Measurements from ENCODE around the gene ROGDI. TPM values are rescaled to one million over a fixed set of nuclear protein-coding genes. Genes with fewer than 3 reads are reported as not detected.
A peak's percentile ranks its signal among the peaks of the same experiment; 100 is the strongest.

ROGDI gene
- total and polyA plus RNA-seq, 9 of the 15 experiments (the other 6 are each of a cell fraction or from before 2014, with no cell fraction given) = 0.97 to 37.3 (median 16.5) TPM

GRCh38 chr16:4771646-4772045, 30.8 kb downstream of the ROGDI start:
- intact Hi-C loops (cut with micrococcal nuclease) (no loop called here), in situ Hi-C loops (cut with MboI) (no loop called here)
- H3K36me3 ChIP-seq (ENCODE audit: control insufficient read depth, insufficient read depth, low read length) = no peaks in the 10 kb centered on the region
- CTCF ChIA-PET (ENCODE audit: low intra/inter-chr PET ratio) = no interaction called here
- H2AFZ ChIP-seq (ENCODE audit: low read depth, low read length) = no peak overlapping the region
- H3K9ac ChIP-seq (ENCODE audit: insufficient read depth in 1 of 2, low read depth in 2 of 2, low read length in 2 of 2) = no peak overlapping the region
- no TSS peak for BruUV-seq (replicated peaks)
- no peaks in the 10 kb centered on the region for H3K27me3 ChIP-seq (ENCODE audit: control insufficient read depth in 2 of 2, insufficient read depth in 2 of 2, low read length in 2 of 2)
- H3K4me1 ChIP-seq (replicated peaks in 1 of 2; ENCODE audit: control insufficient read depth in 2 of 2, insufficient read depth in 2 of 2, low read length in 2 of 2) = peaks cover 16 to 30% of the 10 kb centered on the region in 2 experiments
- H3K79me2 ChIP-seq (ENCODE audit: control insufficient read depth, insufficient read depth, low read length) = peaks cover 4% of the 10 kb centered on the region
- DNase-seq (ENCODE audit: extremely low read depth in 1 of 4, low spot score in 3 of 4) (no peak), ATAC-seq (no peak), FAIRE-seq (no peak)
- H4K20me1 ChIP-seq (replicated peaks; ENCODE audit: control insufficient read depth, insufficient read depth, low read length) = no peaks in the 10 kb centered on the region
- H3K9me3 ChIP-seq (replicated peaks; ENCODE audit: control insufficient read depth, insufficient read depth, low read depth, low read length) = no peaks in the 10 kb centered on the region
- POLR2A ChIA-PET = no interaction called here
- H3K27ac ChIP-seq (ENCODE audit: extremely low read depth, low read depth, low read length) = no peak overlapping the region
- TF ChIP-seq DMBX1 (CRISPR knock-in tag; IDR thresholded peaks at IDR 0.05; ENCODE audit: borderline replicate concordance) = no peak
- TF ChIP-seq USF2 (CRISPR knock-in tag; IDR thresholded peaks at IDR 0.05) = peak; percentile 38; the same call in 1 of the 2 replicates
- TF ChIP-seq RAD51 (IDR thresholded peaks at IDR 0.05; ENCODE audit: borderline replicate concordance, low read depth) = peak; percentile 41; the same call in 1 of the 2 replicates
- TF ChIP-seq, protein P1, sequence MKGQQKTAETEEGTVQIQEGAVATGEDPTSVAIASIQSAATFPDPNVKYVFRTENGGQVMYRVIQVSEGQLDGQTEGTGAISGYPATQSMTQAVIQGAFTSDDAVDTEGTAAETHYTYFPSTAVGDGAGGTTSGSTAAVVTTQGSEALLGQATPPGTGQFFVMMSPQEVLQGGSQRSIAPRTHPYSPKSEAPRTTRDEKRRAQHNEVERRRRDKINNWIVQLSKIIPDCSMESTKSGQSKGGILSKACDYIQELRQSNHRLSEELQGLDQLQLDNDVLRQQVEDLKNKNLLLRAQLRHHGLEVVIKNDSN (CRISPR knock-in tag; IDR thresholded peaks at IDR 0.05) = peak; percentile 50; the same call in 1 of the 2 replicates
- no peak for TF ChIP-seq ZC3H8 (IDR thresholded peaks at IDR 0.05)
- H3K4me3 ChIP-seq = no peak overlapping the region
- no peak overlapping the region for H3K4me2 ChIP-seq (ENCODE audit: insufficient read depth, low read length)
- no peaks in the 10 kb centered on the region for H3K9me1 ChIP-seq (ENCODE audit: control insufficient read depth, insufficient read depth, low read length)
- 59% methylated on average over 3 of the region's 3 CpGs for WGBS (ENCODE audit: insufficient coverage, low coverage, missing lambda C conversion rate)

Data from K562 (cell line).